DMS153 treated with DMSO at 0.1 percent for 48 hours (cell line): ENCODE data around the gene ARHGEF39.

Source experiments
- DNase-seq: peaks from one replicate; lab custom pipeline; 2025; ENCODE audit not compliant: unreplicated experiment; lab: John Stamatoyannopoulos, UW

Gene ARHGEF39

GRCh38 chr9:35679091-35679490 is 14.1 kb upstream of the ARHGEF39 start:
- DNase-seq, result no peak

- no peak for DNase-seq
Measured at GRCh38 chr9:35675732-35676392, 10.9 kb upstream of the ARHGEF39 start.

- DNase-seq, result no peak
Measured at GRCh38 chr9:35675204-35675603, 10.2 kb upstream of the ARHGEF39 start.

GRCh38 chr9:35674025-35674361 is 9.0 kb upstream of the ARHGEF39 start:
- DNase-seq, result no peak

- DNase-seq, result no peak
Measured at GRCh38 chr9:35673132-35674024, 8.4 kb upstream of the ARHGEF39 start, which contains the start of gene CA9. CA9 (plus strand) TSS chr9:35673928; CDS start chr9:35673960, 32 bp downstream.

- DNase-seq, result no peak
Measured at GRCh38 chr9:35669331-35670145, 4.5 kb upstream of the ARHGEF39 start.

- no peak for DNase-seq
Measured at GRCh38 chr9:35667939-35668338, 2.9 kb upstream of the ARHGEF39 start.

- DNase-seq, result no peak
Measured at GRCh38 chr9:35666549-35666948, 1.6 kb upstream of the ARHGEF39 start.

GRCh38 chr9:35666045-35666444 is 1.1 kb upstream of the ARHGEF39 start:
- DNase-seq, result no peak

GRCh38 chr9:35665471-35665818 is 450 bp upstream of the ARHGEF39 start:
- no peak for DNase-seq

- DNase-seq, result no peak
Measured at GRCh38 chr9:35662437-35662836, 2.6 kb downstream of the ARHGEF39 start.

GRCh38 chr9:35661756-35662350 is 3.1 kb downstream of the ARHGEF39 start:
- DNase-seq, result no peak

GRCh38 chr9:35660966-35661415 is 4.0 kb downstream of the ARHGEF39 start:
- DNase-seq, result no peak

- no peak for DNase-seq
Measured at GRCh38 chr9:35659340-35659739, 5.7 kb downstream of the ARHGEF39 start.

- no peak for DNase-seq
Measured at GRCh38 chr9:35658968-35659220, 6.1 kb downstream of the ARHGEF39 start.

GRCh38 chr9:35658137-35658967 is 6.6 kb downstream of the ARHGEF39 start, which contains the start of gene CCDC107:
CCDC107 (plus strand) TSS chr9:35658292; CDS start chr9:35658380, 88 bp downstream.
- peak; percentile 77 for DNase-seq

- peak; percentile 93 for DNase-seq
Measured at GRCh38 chr9:35657546-35658136, 7.4 kb downstream of the ARHGEF39 start, which contains the start of gene RMRP. RMRP (minus strand) TSS chr9:35658019.

- no peak for DNase-seq
Measured at GRCh38 chr9:35656831-35657545, 8.0 kb downstream of the ARHGEF39 start.

- DNase-seq, result no peak
Measured at GRCh38 chr9:35656348-35656747, 8.6 kb downstream of the ARHGEF39 start.
